Metanephros (tissue), 1 donor: ENCODE results near the gene RBSN. TPM values are rescaled to one million over a fixed set of nuclear protein-coding genes. Genes with fewer than 3 reads are reported as not detected.

Experiments
- total RNA-seq: library from RNA; depleted of rRNA; stranded (reverse); fragments of >200 nt; gene quantifications from one replicate; pipeline ENCODE4 v1.2.3, GENCODE V29; 2014

Gene RBSN
- 28.6 TPM for total RNA-seq

DNA sequence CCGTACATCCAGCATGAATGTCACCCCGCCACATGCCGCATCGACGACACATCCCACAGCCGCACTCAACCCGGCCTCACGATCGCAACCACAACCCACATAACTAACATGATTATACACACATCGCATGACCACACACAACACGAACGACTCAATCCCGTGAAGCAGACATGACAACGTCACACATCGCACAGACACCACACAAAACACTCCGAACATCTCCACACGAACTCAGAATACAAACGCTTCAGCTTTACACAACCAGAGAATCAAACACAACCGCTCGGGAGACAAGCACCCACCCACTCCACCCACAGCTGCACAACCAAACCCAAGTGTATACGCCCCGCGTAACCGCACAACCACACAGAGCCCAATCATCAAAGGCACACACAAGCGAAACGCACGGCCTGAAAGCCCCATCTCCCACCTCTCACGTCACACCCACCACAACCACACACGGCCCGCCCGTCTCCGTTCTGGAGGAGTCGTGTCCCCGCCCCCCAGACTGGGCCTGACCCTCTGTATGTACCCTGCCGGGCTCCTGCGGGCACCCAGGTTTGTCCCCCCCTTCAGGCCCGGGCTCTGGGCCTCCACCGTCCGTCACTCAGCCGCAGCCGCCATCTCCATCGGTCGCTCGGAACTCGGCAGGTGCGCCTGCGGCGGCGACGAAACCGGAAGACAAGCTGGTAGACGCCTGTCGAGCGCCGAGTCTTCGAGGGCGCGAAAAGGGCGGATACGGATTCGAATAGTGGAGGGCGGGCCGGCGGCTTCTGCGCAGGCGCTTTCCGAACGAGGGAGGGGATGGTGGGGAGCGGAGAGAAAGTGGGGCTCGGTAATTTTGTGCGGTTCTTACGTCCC, at the start of gene RBSN:
TSS of gene RBSN (minus strand) at position 646 of the 861 bp plus-strand sequence. CDS start 3,028 bp downstream, outside the sequence.

DNA sequence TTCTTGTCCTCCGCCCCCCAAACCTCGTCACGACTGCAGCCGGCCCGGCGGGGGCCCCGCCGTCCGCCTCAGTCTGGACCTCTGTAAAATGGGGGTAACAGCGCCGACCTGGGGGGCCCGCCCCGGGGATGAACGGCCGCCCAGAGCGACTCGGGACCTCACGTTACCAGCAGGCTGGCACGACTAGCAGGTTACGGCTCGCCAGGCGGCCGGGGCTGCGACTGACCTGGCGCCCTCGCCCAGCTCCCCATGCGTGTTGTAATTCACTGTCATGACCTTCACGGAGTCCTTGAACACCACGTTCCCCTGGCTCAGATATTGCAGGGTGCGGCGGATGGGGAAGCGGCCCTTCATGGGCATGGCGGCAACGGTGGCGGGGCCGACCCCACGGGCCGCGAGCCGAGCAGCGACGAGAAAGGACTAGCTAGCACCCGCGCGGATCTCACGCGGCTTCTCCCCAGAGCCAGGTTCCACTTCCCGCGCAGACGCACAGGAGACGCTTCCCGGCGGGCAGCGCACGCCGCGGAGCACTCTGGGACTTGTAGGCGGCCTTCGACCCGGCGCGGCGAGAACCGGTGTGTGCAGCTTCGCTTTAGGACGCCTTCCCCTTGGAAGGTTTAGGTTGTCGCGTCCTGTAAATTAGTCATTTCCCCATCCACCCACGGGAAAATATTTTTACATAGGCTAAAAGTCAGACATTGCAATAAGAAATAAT, 34.0 kb downstream of the RBSN start, which contains the start of gene MRPS25:
TSS of gene MRPS25 (minus strand) at position 481 of the 715 bp plus-strand sequence. CDS start at position 360, 121 bp downstream.

Other genes starting within 250 kb of the RBSN start
- 59.0 TPM for gene NR2C2, start 151.6 kb downstream of the RBSN start, total RNA-seq
- gene MRPS25, start 33.8 kb downstream of the RBSN start, total RNA-seq = 35.0 TPM
- 64.1 TPM for gene CAPN7, start 107.1 kb upstream of the RBSN start, total RNA-seq
- gene SH3BP5, start 233.4 kb upstream of the RBSN start, total RNA-seq = 61.1 TPM